ENCODE measurements around the gene MTF2. TPM values are rescaled to one million over a fixed set of nuclear protein-coding genes. Genes with fewer than 3 reads are reported as not detected.
"Not testable (repeated sequence)": the region's sequence is repeated elsewhere in the genome, so short reads cannot be mapped to it uniquely, and the experiment has no call there.

MTF2 gene
- total and polyA plus RNA-seq, 2 experiments from 2014 or later: 14.1 to 17.6 TPM

DNA sequence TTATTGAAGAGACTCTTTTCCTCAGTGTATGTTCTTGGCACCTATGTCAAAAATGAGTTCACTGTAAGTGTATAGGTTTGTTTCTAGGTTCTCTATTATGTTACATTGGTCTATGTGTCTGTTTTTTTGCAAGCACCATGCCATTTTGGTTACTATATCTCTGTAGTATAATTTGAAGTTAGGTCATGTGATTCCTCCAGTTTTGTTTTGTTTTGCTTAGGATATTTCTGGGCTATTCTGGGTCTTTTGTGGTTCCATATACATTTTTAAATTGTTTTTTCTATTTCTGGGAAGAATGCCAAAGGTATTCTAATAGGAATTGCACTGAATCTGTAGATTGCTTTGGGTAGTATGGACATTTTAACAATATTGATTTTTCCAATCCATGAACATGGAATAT is 87.9 kb downstream of the MTF2 start:
- H3K4me1 ChIP-seq (ENCODE audit: insufficient read depth): 0 out of 2 replicates have a peak, but pooled peaks cover 6% of the 10 kb centered on the region
- no peak overlapping the region for H3K4me2 ChIP-seq (ENCODE audit: unreplicated experiment)
- TF ChIP-seq EZH2 (IDR thresholded peaks at IDR 0.05; ENCODE audit: insufficient read depth, poor library complexity, severe bottlenecking) (no peak), EZH2phosphoT487 (IDR thresholded peaks at IDR 0.05; ENCODE audit: insufficient read depth, low read depth) (no peak)
- H3K27ac ChIP-seq: no peak overlapping the region
- H3K79me2 ChIP-seq (ENCODE audit: insufficient read depth): peaks cover 100% of the 10 kb centered on the region
- no peak overlapping the region for H2AFZ ChIP-seq
- no peaks in the 10 kb centered on the region for H3K9me2 ChIP-seq (ENCODE audit: insufficient read depth)
- H3K36me3 ChIP-seq (ENCODE audit: low read depth): peaks cover 11% of the 10 kb centered on the region; the same call in 1 of the 2 replicates
- H4K20me1 ChIP-seq (ENCODE audit: insufficient read depth): peaks cover 12% of the 10 kb centered on the region; the same call in 1 of the 2 replicates
- H3F3A ChIP-seq (ENCODE audit: insufficient read depth): peaks cover under 1% of the 10 kb centered on the region; the same call in 1 of the 2 replicates
- H3K27me3 ChIP-seq (replicated peaks; ENCODE audit: insufficient read depth): no peaks in the 10 kb centered on the region
- H3K9ac ChIP-seq: no peak overlapping the region
- H3K4me3 ChIP-seq: no peak overlapping the region
- no peak for DNase-seq
- H3K9me3 ChIP-seq (ENCODE audit: low read depth): no peaks in the 10 kb centered on the region
- in situ Hi-C loops (cut with MboI): no loop called here

GRCh38 chr1:93170141-93170678 is 91.1 kb downstream of the MTF2 start:
- peaks cover 100% of the 10 kb centered on the region for H3K79me2 ChIP-seq (ENCODE audit: insufficient read depth)
- 99 to 100% methylated on average over 20 to 36 of the region's 36 CpGs for WGBS, 2 experiments (ENCODE audit: low coverage in 1 of 2, low lambda C conversion rate in 2 of 2, missing lambda C conversion rate in 2 of 2)
- H3K4me3 ChIP-seq; H3K9ac ChIP-seq; H3K27ac ChIP-seq; H2AFZ ChIP-seq; H3F3A ChIP-seq (ENCODE audit: insufficient read depth); in situ Hi-C loops (cut with MboI); H3K4me1 ChIP-seq (ENCODE audit: insufficient read depth); H3K27me3 ChIP-seq (replicated peaks; ENCODE audit: insufficient read depth); H3K9me2 ChIP-seq (ENCODE audit: insufficient read depth); H3K4me2 ChIP-seq (ENCODE audit: unreplicated experiment); DNase-seq; H3K9me3 ChIP-seq (ENCODE audit: low read depth): not testable (repeated sequence)
- peaks cover 15% of the 10 kb centered on the region for H3K36me3 ChIP-seq (ENCODE audit: low read depth)
- H4K20me1 ChIP-seq (ENCODE audit: insufficient read depth): peaks cover 12% of the 10 kb centered on the region; the same call in 1 of the 2 replicates

DNA sequence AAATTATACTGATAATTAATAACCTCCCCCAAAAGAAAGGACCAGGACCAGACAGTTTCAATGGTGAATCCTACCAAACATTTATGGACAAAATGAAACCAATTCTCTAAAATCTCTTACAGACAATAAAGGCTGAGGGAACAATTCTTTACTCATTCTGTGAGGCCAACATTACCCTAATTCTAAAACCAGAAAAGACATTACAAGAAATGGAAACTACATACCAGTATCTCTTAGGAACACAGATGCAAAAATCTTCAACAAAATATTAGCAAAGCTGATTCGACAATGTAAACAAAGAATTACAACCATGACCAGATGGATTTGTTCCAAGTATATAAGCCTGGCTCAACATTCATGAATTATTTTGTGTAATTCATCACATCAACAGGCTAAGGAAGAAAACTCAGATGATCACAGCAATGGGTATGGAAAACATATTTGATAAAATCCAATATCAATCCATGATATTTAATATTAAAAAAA is 92.5 kb downstream of the MTF2 start:
- Histone ChIP-seq H3K79me2 (ENCODE audit: insufficient read depth) (peaks cover 100% of the 10 kb centered on the region), H3K27me3 (replicated peaks; ENCODE audit: insufficient read depth) (no peaks in the 10 kb centered on the region), H3K27ac (no peak overlapping the region), H3K4me2 (ENCODE audit: unreplicated experiment) (no peak overlapping the region), H3K9me3 (ENCODE audit: low read depth) (no peaks in the 10 kb centered on the region), H3K9ac (no peak overlapping the region), H3K36me3 (ENCODE audit: low read depth) (peaks cover 15% of the 10 kb centered on the region), H2AFZ (no peak overlapping the region), H3K4me3 (no peak overlapping the region), H3K4me1 (ENCODE audit: insufficient read depth) (0 out of 2 replicates have a peak, but pooled peaks cover 10% of the 10 kb centered on the region), H3K9me2 (ENCODE audit: insufficient read depth) (no peaks in the 10 kb centered on the region), H3F3A (ENCODE audit: insufficient read depth) (peaks cover 6% of the 10 kb centered on the region; the same call in 1 of the 2 replicates), H4K20me1 (ENCODE audit: insufficient read depth) (peaks cover 10% of the 10 kb centered on the region; the same call in 1 of the 2 replicates)
- in situ Hi-C loops (cut with MboI): no loop called here
- TF ChIP-seq EZH2 (IDR thresholded peaks at IDR 0.05; ENCODE audit: insufficient read depth, poor library complexity, severe bottlenecking): no peak
- TF ChIP-seq EZH2phosphoT487 (IDR thresholded peaks at IDR 0.05; ENCODE audit: insufficient read depth, low read depth): no peak
- DNase-seq: no peak
- WGBS, 2 experiments (ENCODE audit: low coverage in 1 of 2, low lambda C conversion rate in 2 of 2, missing lambda C conversion rate in 2 of 2): 92 to 97% methylated on average over 1 of the region's 1 CpG

- no peak for DNase-seq
- WGBS, 2 experiments (ENCODE audit: low coverage in 1 of 2, low lambda C conversion rate in 2 of 2, missing lambda C conversion rate in 2 of 2): 50 to 56% methylated on average over 1 of the region's 1 CpG
- Histone ChIP-seq H3F3A (ENCODE audit: insufficient read depth) (peaks cover 10% of the 10 kb centered on the region), H3K27me3 (replicated peaks; ENCODE audit: insufficient read depth) (no peaks in the 10 kb centered on the region), H3K36me3 (ENCODE audit: low read depth) (peaks cover 4% of the 10 kb centered on the region; the same call in 1 of the 2 replicates), H3K4me1 (ENCODE audit: insufficient read depth) (0 out of 2 replicates have a peak, but pooled peaks cover 21% of the 10 kb centered on the region), H3K9ac (no peak overlapping the region), H3K4me2 (ENCODE audit: unreplicated experiment) (no peak overlapping the region), H3K79me2 (ENCODE audit: insufficient read depth) (peaks cover 100% of the 10 kb centered on the region), H3K4me3 (no peak overlapping the region), H3K27ac (no peak overlapping the region), H4K20me1 (ENCODE audit: insufficient read depth) (peaks cover 6% of the 10 kb centered on the region; the same call in 1 of the 2 replicates), H3K9me2 (ENCODE audit: insufficient read depth) (no peaks in the 10 kb centered on the region), H2AFZ (no peak overlapping the region), H3K9me3 (ENCODE audit: low read depth) (no peaks in the 10 kb centered on the region)
- TF ChIP-seq EZH2 (IDR thresholded peaks at IDR 0.05; ENCODE audit: insufficient read depth, poor library complexity, severe bottlenecking) (no peak), EZH2phosphoT487 (IDR thresholded peaks at IDR 0.05; ENCODE audit: insufficient read depth, low read depth) (no peak)
- in situ Hi-C loops (cut with MboI): no loop called here
These were observed 93.7 kb downstream of the MTF2 start for GRCh38 chr1:93172778-93173177.

GRCh38 chr1:93174638-93175037 is 95.6 kb downstream of the MTF2 start:
- H4K20me1 ChIP-seq (ENCODE audit: insufficient read depth); in situ Hi-C loops (cut with MboI): not testable (repeated sequence)
- 95 to 100% methylated on average over 3 of the region's 3 CpGs for WGBS, 2 experiments (ENCODE audit: low coverage in 1 of 2, low lambda C conversion rate in 2 of 2, missing lambda C conversion rate in 2 of 2)

More at GRCh38 chr1:93174638-93175037, 95.6 kb downstream of the MTF2 start:
- H3K9me3 ChIP-seq (ENCODE audit: low read depth); H3K4me3 ChIP-seq; DNase-seq; H3K4me2 ChIP-seq (ENCODE audit: unreplicated experiment); H2AFZ ChIP-seq; H3K36me3 ChIP-seq (ENCODE audit: low read depth); H3K9ac ChIP-seq; H3K9me2 ChIP-seq (ENCODE audit: insufficient read depth); H3K27me3 ChIP-seq (replicated peaks; ENCODE audit: insufficient read depth); H3K27ac ChIP-seq: not testable (repeated sequence)
- Histone ChIP-seq H3K4me1 (ENCODE audit: insufficient read depth) (0 out of 2 replicates have a peak, but pooled peaks cover 26% of the 10 kb centered on the region), H3F3A (ENCODE audit: insufficient read depth) (peaks cover 27% of the 10 kb centered on the region), H3K79me2 (ENCODE audit: insufficient read depth) (peaks cover 97% of the 10 kb centered on the region)

All from GM23248 (cell line).